K562 (cell line): ENCODE results near the gene PPP2R2D. TPM values are rescaled to one million over a fixed set of nuclear protein-coding genes. Genes with fewer than 3 reads are reported as not detected.

Experiments used
- ATAC-seq: fragments of 200-7000 bp; cut with Tn5 transposase; 3 replicates; pipeline ENCODE4 v1.9.1; 2020; ENCODE audit warnings: moderate library complexity
- BruUV-seq: library from RNA; stranded (reverse); fragments of 400-500 nt; replicated peaks from 2 replicates; lab custom pipeline; 2021; lab: Mats Ljungman, UMichigan
- CTCF ChIA-PET: fragments of 300-600 bp; formaldehyde crosslinking; extraction: SDS; loops from one replicate; lab custom pipeline; 2021; ENCODE audit warnings: low intra/inter-chr PET ratio; lab: Yijun Ruan, JAX
- POLR2A ChIA-PET: fragments of 300-600, 350-650 bp; sonication (Branson Sonifier 250); formaldehyde crosslinking; extraction: SDS; loops from one replicate; lab custom pipeline; 2021; ENCODE audit warnings: antibody characterized with exemption, inconsistent platforms; lab: Yijun Ruan, JAX
- DNase-seq, 4 experiments: peaks; one replicate each; pipeline versions ENCODE4 v3.0.0 to v3.0.0-alpha.2; 2011 to 2018; ENCODE audit warnings: low spot score in 3 of 4, mixed read lengths in 3 of 4; ENCODE audit errors: extremely low read depth in 1 of 4
- FAIRE-seq: peaks from 2 replicates; lab custom pipeline; 2011; peaks lifted over from hg19 to GRCh38; lab: Jason Lieb, UNC
- H2AFZ ChIP-seq: 2 replicates; pipeline ENCODE4 v1.6.0; 2011; ENCODE audit warnings: low read depth, low read length, control low read depth, inconsistent platforms
- H3K27ac ChIP-seq: fragments of 200-600 bp; 3 replicates; pipeline ENCODE4 v1.8.0; 2011; ENCODE audit warnings: low read depth, mild to moderate bottlenecking, control low read depth, inconsistent platforms, low read length, moderate library complexity, mixed read lengths; ENCODE audit errors: extremely low read depth
- H3K27me3 ChIP-seq, 2 experiments: fragments of 300-600 bp in 1 of 2; 2 replicates in 1 of 2; 3 replicates in 1 of 2; pipeline versions ENCODE4 v1.6.0 to v1.8.0; 2011; ENCODE audit warnings: inconsistent platforms in 2 of 2, low read length in 2 of 2, mild to moderate bottlenecking in 1 of 2, mixed read lengths in 1 of 2, moderate library complexity in 1 of 2; ENCODE audit not compliant: control insufficient read depth in 2 of 2, insufficient read depth in 2 of 2
- H3K36me3 ChIP-seq: fragments of 300-600 bp; 3 replicates; pipeline ENCODE4 v1.8.0; 2011; ENCODE audit warnings: mild to moderate bottlenecking, low read length, inconsistent platforms; ENCODE audit not compliant: control insufficient read depth, insufficient read depth
- H3K4me1 ChIP-seq, 2 experiments: fragments of 200-600 bp in 1 of 2; replicated peaks in 1 of 2; 2 replicates in 1 of 2; 3 replicates in 1 of 2; pipeline versions ENCODE4 v1.5.1 to v1.8.0; 2011; ENCODE audit warnings: inconsistent platforms in 2 of 2, low read length in 2 of 2, mild to moderate bottlenecking in 1 of 2, mixed read lengths in 1 of 2, moderate library complexity in 1 of 2; ENCODE audit not compliant: control insufficient read depth in 2 of 2, insufficient read depth in 2 of 2
- H3K4me2 ChIP-seq: 2 replicates; pipeline ENCODE4 v1.6.1; 2011; ENCODE audit warnings: low read length, control low read depth, inconsistent platforms, mixed read lengths; ENCODE audit not compliant: insufficient read depth
- H3K4me3 ChIP-seq: fragments of 200-600 bp; sonication (generic), shearing (Covaris generic); 2 replicates; pipeline ENCODE4 v1.5.1; 2016; ENCODE audit warnings: control low read depth, inconsistent platforms
- H3K79me2 ChIP-seq: fragments of 200-600 bp; 3 replicates; pipeline ENCODE4 v1.8.0; 2011; ENCODE audit warnings: low read length, inconsistent platforms; ENCODE audit not compliant: control insufficient read depth, insufficient read depth
- H3K9ac ChIP-seq, 2 experiments: 2 replicates each; pipeline versions ENCODE4 v1.6.0 to v1.6.1; 2011; ENCODE audit warnings: low read depth in 2 of 2, low read length in 2 of 2, control low read depth in 1 of 2, inconsistent platforms in 1 of 2, mild to moderate bottlenecking in 1 of 2, mixed read lengths in 1 of 2; ENCODE audit not compliant: insufficient read depth in 1 of 2
- H3K9me1 ChIP-seq: one replicate; pipeline ENCODE4 v1.6.0; 2011; ENCODE audit warnings: inconsistent platforms, mild to moderate bottlenecking, low read length, moderate library complexity; ENCODE audit not compliant: control insufficient read depth, insufficient read depth
- H3K9me3 ChIP-seq: replicated peaks from 2 replicates; pipeline ENCODE4 v1.5.1; 2011; ENCODE audit warnings: low read depth, low read length, inconsistent platforms; ENCODE audit not compliant: control insufficient read depth, insufficient read depth
- H4K20me1 ChIP-seq: replicated peaks from 2 replicates; pipeline ENCODE4 v1.6.1; 2011; ENCODE audit warnings: low read length, inconsistent platforms, mixed read lengths; ENCODE audit not compliant: control insufficient read depth, insufficient read depth
- ADNP ChIP-seq: fragments of 200-800 bp; sonication (Bioruptor generic); IDR thresholded peaks from 2 replicates; pipeline ENCODE4 v1.6.1; 2016; ENCODE audit warnings: missing genetic modification characterization, missing compliant biosample characterization
- BCOR ChIP-seq: fragments of 450-650 bp; IDR thresholded peaks from 2 replicates; pipeline ENCODE4 v1.6.1; 2016
- DDX20 ChIP-seq: fragments of 450-650 bp; IDR thresholded peaks from 2 replicates; pipeline ENCODE4 v1.6.1; 2016; ENCODE audit warnings: missing genetic modification characterization, low read depth, mild to moderate bottlenecking, missing compliant biosample characterization, moderate library complexity
- GMEB1 ChIP-seq: fragments of 250-450 bp; sonication (Bioruptor Pico); IDR thresholded peaks from 2 replicates; pipeline ENCODE4 v1.4.0; 2020; ENCODE audit warnings: mild to moderate bottlenecking
- KDM1A ChIP-seq, 2 experiments: fragments of 450-650 bp; IDR thresholded peaks; 2 replicates each; pipeline ENCODE4 v1.6.1; 2016; ENCODE audit warnings: mild to moderate bottlenecking in 2 of 2
- RBM25 ChIP-seq: fragments of 200-400 bp; formaldehyde crosslinking; IDR thresholded peaks from 2 replicates; pipeline ENCODE4 v1.6.1; 2018; ENCODE audit warnings: low read length, low read depth, moderate library complexity; ENCODE audit not compliant: severe bottlenecking
- ZNF146 ChIP-seq: IDR thresholded peaks from one replicate; pipeline ENCODE4 v1.6.1; 2018; ENCODE audit warnings: missing compliant biosample characterization; ENCODE audit not compliant: unreplicated experiment
- WGBS: fragments of 100-300 bp; shearing (Covaris generic); methylation state at CpG from one replicate; pipeline ENCODE4 v1.1.6; 2016; ENCODE audit warnings: low coverage, mixed read lengths; ENCODE audit not compliant: insufficient coverage; ENCODE audit errors: missing lambda C conversion rate; 5-methylcytosine and 5-hydroxymethylcytosine counted together
- in situ Hi-C: fragments of 300-500 bp; cut with MboI; formaldehyde crosslinking; loops from 4 replicates; pipeline ENCODE4 v1.15.0; 2018; ENCODE audit warnings: inconsistent platforms, mixed read lengths
- intact Hi-C: fragments of 100-400 bp; cut with micrococcal nuclease; formaldehyde crosslinking; loops from 2 replicates; pipeline ENCODE4 v1.14.2; 2022
- polyA plus RNA-seq, 8 experiments: library from polyadenylated mRNA; depleted of rRNA in 4 of 8; stranded (reverse) in 5 of 8; unstranded in 3 of 8; fragments of >200 nt; fragmentation: Nextera tagmentation in 2 of 8; fragmentation: Illumina TruSeq in 1 of 8; extraction: Ambion mirVana in 2 of 8; extraction: Trizol in 1 of 8; gene quantifications; 2 replicates each; pipeline versions ENCODE4 v1.2.1 to v1.2.3, GENCODE V29; 2011 to 2014; ENCODE audit warnings: inconsistent platforms in 1 of 8, missing spikeins in 1 of 8
- total RNA-seq, 7 experiments: library from RNA; depleted of rRNA in 6 of 7; stranded (reverse); fragments of >200 nt in 6 of 7; fragmentation: Illumina TruSeq in 2 of 7; extraction: Trizol in 2 of 7; gene quantifications; 2 replicates each; pipeline versions ENCODE4 v1.2.1 to v1.2.3, GENCODE V29; 2011 to 2021; ENCODE audit warnings: low replicate concordance in 1 of 7

The PPP2R2D gene
- total and polyA plus RNA-seq, 9 of the 15 experiments (the other 6 are each of a cell fraction or from before 2014, with no cell fraction given), result 1.9 to 37.0 (median 26.8) TPM

- Histone ChIP-seq H3K27ac (no peak overlapping the region), H3K4me1 (peaks cover 9 to 48% of the 10 kb centered on the region in 2 experiments), H3K27me3 (no peaks in the 10 kb centered on the region), H3K9me1 (peaks cover 2% of the 10 kb centered on the region), H3K9me3 (no peaks in the 10 kb centered on the region), H3K4me2 (no peak overlapping the region), H3K36me3 (peaks cover 33% of the 10 kb centered on the region), H3K9ac (no peak overlapping the region), H3K79me2 (peaks cover 90% of the 10 kb centered on the region), H2AFZ (no peak overlapping the region), H3K4me3 (no peak overlapping the region), H4K20me1 (peaks cover 13% of the 10 kb centered on the region; the same call in 1 of the 2 replicates)
- WGBS, result 91% methylated on average over 3 of the region's 3 CpGs
- in situ Hi-C loops, result no loop called here
- DNase-seq, result no peak
- CTCF ChIA-PET, result no interaction called here
- intact Hi-C loops, result no loop called here
- FAIRE-seq, result no peak
- TF ChIP-seq GMEB1 (no peak), ZNF146 (CRISPR knock-in tag) (peak; percentile 99), BCOR (peak; percentile 64), RBM25 (peak; percentile 75), KDM1A (IDR thresholded peaks at IDR 0.05) (peak in 1 of 2 experiments; percentile 49; a peak in 2 of 4 replicates), ADNP (tag) (peak; percentile 28; the same call in 1 of the 2 replicates), DDX20 (tag) (no peak)
- TF ChIP-seq, all 486 proteins: peak for 5
- ATAC-seq, result no peak
- BruUV-seq, result no TSS peak
- POLR2A ChIA-PET, result interaction anchor here (1.1 to 9.0 kb wide), 5 partner anchors 8 to 31 kb away, joined by 3 to 100 read pairs (median 5); partner anchors contain the start of gene PPP2R2D
Measured at GRCh38 chr10:131912620-131913019, 11.8 kb downstream of the PPP2R2D start.
